Keratinocyte (primary cell): ENCODE data around the gene IL12RB2. TPM values are rescaled to one million over a fixed set of nuclear protein-coding genes. Genes with fewer than 3 reads are reported as not detected.
"Not testable (repeated sequence)": the region's sequence is repeated elsewhere in the genome, so short reads cannot be mapped to it uniquely, and the experiment has no call there.

Experiments
- DNase-seq: peaks from one replicate; pipeline ENCODE4 v3.0.0-alpha.2; 2011; ENCODE audit warnings: low read depth, missing footprints, low spot score
- FAIRE-seq: peaks from 2 replicates; lab custom pipeline; 2011; peaks lifted over from hg19 to GRCh38; lab: Jason Lieb, UNC
- H2AFZ ChIP-seq: 2 replicates; pipeline ENCODE4 v1.6.0; 2012; ENCODE audit warnings: low read length, control low read depth, inconsistent platforms; ENCODE audit not compliant: control insufficient read depth
- H3K27ac ChIP-seq: 2 replicates; pipeline ENCODE4 v1.5.1; 2011; ENCODE audit warnings: low read length; ENCODE audit not compliant: control insufficient read depth, insufficient read depth
- H3K27me3 ChIP-seq: 3 replicates; pipeline ENCODE4 v1.6.0; 2011; ENCODE audit warnings: low read length; ENCODE audit not compliant: control insufficient read depth, insufficient read depth; ENCODE audit errors: extremely low read depth
- H3K36me3 ChIP-seq, 2 experiments: 2 replicates in 1 of 2; 3 replicates in 1 of 2; pipeline ENCODE4 v1.5.1; 2011; ENCODE audit warnings: low read length in 2 of 2, mild to moderate bottlenecking in 1 of 2; ENCODE audit not compliant: control insufficient read depth in 2 of 2, insufficient read depth in 2 of 2; ENCODE audit errors: extremely low read depth in 1 of 2
- H3K4me1 ChIP-seq: 3 replicates; pipeline ENCODE4 v1.5.1; 2011; ENCODE audit warnings: low read length; ENCODE audit not compliant: control insufficient read depth, insufficient read depth; ENCODE audit errors: extremely low read depth
- H3K4me2 ChIP-seq: 3 replicates; pipeline ENCODE4 v1.6.0; 2011; ENCODE audit warnings: low read depth, low read length; ENCODE audit not compliant: control insufficient read depth, insufficient read depth; ENCODE audit errors: extremely low read depth
- H3K4me3 ChIP-seq, 3 experiments: fragments of 200-600 bp in 1 of 3; sonication (generic) in 1 of 3; 2 replicates in 2 of 3; 3 replicates in 1 of 3; pipeline ENCODE4 v1.5.1; 2011 to 2016; ENCODE audit warnings: low read length in 3 of 3, mild to moderate bottlenecking in 3 of 3, control low read depth in 2 of 3, inconsistent platforms in 1 of 3, low read depth in 1 of 3, mixed read lengths in 1 of 3, mixed run types in 1 of 3, moderate library complexity in 1 of 3; ENCODE audit not compliant: control insufficient read depth in 2 of 3, insufficient read depth in 2 of 3; ENCODE audit errors: extremely low read depth in 1 of 3
- H3K79me2 ChIP-seq: 2 replicates; pipeline ENCODE4 v1.6.0; 2012; ENCODE audit warnings: low read length; ENCODE audit not compliant: control insufficient read depth, insufficient read depth
- H3K9ac ChIP-seq: 3 replicates; pipeline ENCODE4 v1.6.0; 2011; ENCODE audit warnings: low read length; ENCODE audit not compliant: control insufficient read depth, insufficient read depth; ENCODE audit errors: extremely low read depth
- H3K9me1 ChIP-seq: 3 replicates; pipeline ENCODE4 v1.6.0; 2011; ENCODE audit warnings: low read length; ENCODE audit not compliant: control insufficient read depth, insufficient read depth; ENCODE audit errors: extremely low read depth
- H3K9me3 ChIP-seq: 2 replicates; pipeline ENCODE4 v1.5.1; 2012; ENCODE audit warnings: low read depth, low read length; ENCODE audit not compliant: control insufficient read depth
- H4K20me1 ChIP-seq: 3 replicates; pipeline ENCODE4 v1.6.0; 2011; ENCODE audit warnings: low read length; ENCODE audit not compliant: control insufficient read depth, insufficient read depth; ENCODE audit errors: extremely low read depth
- EZH2 ChIP-seq: IDR thresholded peaks from one replicate; pipeline ENCODE4 v1.6.1; 2012; ENCODE audit warnings: inconsistent platforms, mild to moderate bottlenecking, low read length, moderate library complexity
- dilution Hi-C: fragments of 300-500 bp; cut with MboI; formaldehyde crosslinking; loops from one replicate; pipeline ENCODE4 v1.7.0; 2020; ENCODE audit warnings: low sequenced_read_pairs; ENCODE audit not compliant: extremely low pct_ligation_motif_present
- polyA plus RNA-seq, 5 experiments: library from polyadenylated mRNA; depleted of rRNA in 3 of 5; stranded (reverse) in 3 of 5; stranded (forward) in 1 of 5; unstranded in 1 of 5; fragments of >200 nt; gene quantifications; 1 replicate in 1 of 5; 2 replicates in 3 of 5; 3 replicates in 1 of 5; pipeline versions ENCODE4 v1.2.1 to v1.2.3, GENCODE V29; 2011 to 2012; ENCODE audit warnings: missing spikeins in 2 of 5, low read depth in 1 of 5, low replicate concordance in 1 of 5
- TF ChIP-seq, protein P1 (sequence below), 3 experiments: IDR thresholded peaks in 1 of 3; conservative IDR thresholded peaks in 1 of 3; optimal IDR thresholded peaks in 1 of 3; 2 replicates in 2 of 3; 3 replicates in 1 of 3; pipeline versions ENCODE3 to v1.5.1; 2011; ENCODE audit warnings: low read length in 3 of 3, mild to moderate bottlenecking in 3 of 3, moderate library complexity in 2 of 3, control low read depth in 1 of 3, inconsistent platforms in 1 of 3; ENCODE audit not compliant: insufficient read depth in 2 of 3; ENCODE audit errors: extremely low read depth in 1 of 3

IL12RB2 gene
- polyA plus RNA-seq, 1 donor (not counting 4 experiments of a cell fraction or from before 2014, with no cell fraction given) = 0.63 TPM

DNA sequence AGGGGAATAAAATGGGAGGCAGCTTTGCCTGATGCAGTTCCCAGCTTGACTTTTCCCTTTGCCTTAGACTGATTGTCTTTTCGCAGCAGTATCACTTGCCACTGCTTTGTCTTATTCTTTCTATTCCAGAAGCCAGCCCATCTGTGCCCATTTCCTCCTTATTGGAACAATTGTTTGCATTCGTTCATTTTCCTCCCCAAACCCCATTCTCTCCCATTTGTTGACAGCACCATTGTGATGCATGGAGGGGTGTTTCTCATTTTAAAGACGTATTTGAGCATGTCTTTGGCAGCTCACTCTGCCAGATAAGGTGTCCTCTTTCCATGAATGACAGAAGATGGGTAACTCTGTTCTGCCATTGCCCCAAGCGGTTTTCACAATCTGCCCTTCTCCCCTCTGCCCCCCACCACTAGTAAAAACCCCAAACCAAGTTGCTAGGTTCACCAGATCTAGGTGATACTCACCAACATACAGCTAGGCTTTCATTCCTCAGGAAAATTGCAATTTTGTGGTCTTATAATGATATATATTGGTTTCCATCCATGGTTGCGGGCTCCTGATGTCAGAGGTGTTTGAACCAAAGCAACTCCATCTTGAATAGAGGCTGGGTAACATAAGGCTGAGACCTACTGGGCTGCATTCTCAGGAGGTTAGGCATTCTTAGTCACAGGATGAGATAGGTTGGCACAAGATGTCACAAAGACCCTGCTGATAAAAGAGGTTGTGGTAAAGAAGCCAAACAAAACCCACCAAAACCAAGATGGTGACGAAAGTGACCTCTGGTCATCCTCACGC lies 91.7 kb downstream of the IL12RB2 start:
- no peaks in the 10 kb centered on the region for H3K9me3 ChIP-seq
- DNase-seq = no peak
- TF ChIP-seq, protein P1, sequence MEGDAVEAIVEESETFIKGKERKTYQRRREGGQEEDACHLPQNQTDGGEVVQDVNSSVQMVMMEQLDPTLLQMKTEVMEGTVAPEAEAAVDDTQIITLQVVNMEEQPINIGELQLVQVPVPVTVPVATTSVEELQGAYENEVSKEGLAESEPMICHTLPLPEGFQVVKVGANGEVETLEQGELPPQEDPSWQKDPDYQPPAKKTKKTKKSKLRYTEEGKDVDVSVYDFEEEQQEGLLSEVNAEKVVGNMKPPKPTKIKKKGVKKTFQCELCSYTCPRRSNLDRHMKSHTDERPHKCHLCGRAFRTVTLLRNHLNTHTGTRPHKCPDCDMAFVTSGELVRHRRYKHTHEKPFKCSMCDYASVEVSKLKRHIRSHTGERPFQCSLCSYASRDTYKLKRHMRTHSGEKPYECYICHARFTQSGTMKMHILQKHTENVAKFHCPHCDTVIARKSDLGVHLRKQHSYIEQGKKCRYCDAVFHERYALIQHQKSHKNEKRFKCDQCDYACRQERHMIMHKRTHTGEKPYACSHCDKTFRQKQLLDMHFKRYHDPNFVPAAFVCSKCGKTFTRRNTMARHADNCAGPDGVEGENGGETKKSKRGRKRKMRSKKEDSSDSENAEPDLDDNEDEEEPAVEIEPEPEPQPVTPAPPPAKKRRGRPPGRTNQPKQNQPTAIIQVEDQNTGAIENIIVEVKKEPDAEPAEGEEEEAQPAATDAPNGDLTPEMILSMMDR (optimal IDR thresholded peaks at IDR 0.05 in 1 of 3, IDR thresholded peaks at IDR 0.05 in 1 of 3, conservative IDR thresholded peaks at IDR 0.05 in 1 of 3; ENCODE audit: extremely low read depth in 1 of 3, insufficient read depth in 2 of 3, low read length in 3 of 3) = no peak
- no peak for TF ChIP-seq EZH2
- H3K27me3 ChIP-seq = no peaks in the 10 kb centered on the region
- H3K9ac ChIP-seq = no peak overlapping the region
- peaks cover 9% of the 10 kb centered on the region for H3K4me1 ChIP-seq
- H3K9me1 ChIP-seq = no peaks in the 10 kb centered on the region
- peaks cover 4 to 8% of the 10 kb centered on the region in 2 experiments for H3K36me3 ChIP-seq
- H4K20me1 ChIP-seq = no peaks in the 10 kb centered on the region
- no peak overlapping the region for H3K4me3 ChIP-seq
- H3K4me2 ChIP-seq = no peak overlapping the region
- no peak overlapping the region for H2AFZ ChIP-seq
- dilution Hi-C loops = no loop called here
- no peaks in the 10 kb centered on the region for H3K79me2 ChIP-seq
- FAIRE-seq = no peak
- peak overlapping the region; percentile 25 for H3K27ac ChIP-seq

DNA sequence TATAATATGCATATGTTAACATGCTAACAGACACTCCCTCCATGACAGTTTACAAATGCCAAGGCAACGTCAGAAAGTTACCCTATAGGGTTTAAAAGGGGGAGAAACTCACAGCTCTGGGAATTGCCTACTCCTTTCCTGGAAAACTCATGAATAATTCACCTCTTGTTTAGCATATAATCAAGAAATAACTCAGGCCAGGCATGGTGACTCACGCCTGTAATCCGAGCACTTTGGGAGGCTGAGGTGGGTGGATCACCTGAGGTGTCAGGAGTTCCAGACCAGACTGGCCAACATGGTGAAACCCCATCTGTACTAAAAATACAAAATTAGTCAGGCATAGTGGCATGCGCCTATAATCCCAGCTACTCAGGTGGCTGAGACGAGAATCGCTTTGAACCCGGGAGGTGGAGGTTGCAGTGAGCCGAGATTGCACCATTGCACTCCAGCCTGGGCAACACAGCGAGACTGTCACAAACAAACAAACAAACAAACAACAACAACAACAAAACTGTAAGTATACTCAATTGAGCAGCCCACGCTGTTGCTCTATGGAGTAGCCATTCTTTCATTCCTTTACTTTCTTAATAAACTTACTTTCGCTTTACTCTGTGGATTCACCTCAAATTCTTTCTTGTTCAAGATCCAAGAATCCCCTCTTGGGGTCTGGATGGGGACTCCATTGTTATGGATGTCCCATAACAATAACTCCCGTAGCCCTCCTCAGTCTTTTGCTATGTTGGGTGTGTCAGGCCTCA lies 92.5 kb downstream of the IL12RB2 start:
- H3K4me1 ChIP-seq, H3K4me3 ChIP-seq, H3K9me3 ChIP-seq, DNase-seq, H3K9ac ChIP-seq, H3K9me1 ChIP-seq, H3K36me3 ChIP-seq, FAIRE-seq, H3K27me3 ChIP-seq, H2AFZ ChIP-seq, H3K79me2 ChIP-seq, H4K20me1 ChIP-seq, dilution Hi-C loops: not testable (repeated sequence)
- peak overlapping the region; percentile 29 for H3K4me2 ChIP-seq
- H3K27ac ChIP-seq = peak overlapping the region; percentile 44
